Measurements from ENCODE around the gene ZBTB7C. TPM values are rescaled to one million over a fixed set of nuclear protein-coding genes. Genes with fewer than 3 reads are reported as not detected.

ZBTB7C gene
- total RNA-seq, 1 donor from 2014 or later = 14.2 TPM

GRCh38 chr18:48197819-48198218 is 211.4 kb downstream of the ZBTB7C start:
- no peak for DNase-seq (ENCODE audit: low spot score)

- DNase-seq (ENCODE audit: low spot score) = no peak
These were observed 213.4 kb downstream of the ZBTB7C start for GRCh38 chr18:48195787-48196186.

GRCh38 chr18:48194591-48195181 is 214.5 kb downstream of the ZBTB7C start:
- DNase-seq (ENCODE audit: low spot score) = no peak

GRCh38 chr18:48193521-48194492 is 215.4 kb downstream of the ZBTB7C start:
- no peak for DNase-seq (ENCODE audit: low spot score)

GRCh38 chr18:48192542-48192941 is 216.6 kb downstream of the ZBTB7C start:
- DNase-seq (ENCODE audit: low spot score) = no peak

GRCh38 chr18:48191494-48191893 is 217.7 kb downstream of the ZBTB7C start:
- DNase-seq (ENCODE audit: low spot score) = no peak

- no peak for DNase-seq (ENCODE audit: low spot score)
These were observed 218.2 kb downstream of the ZBTB7C start for GRCh38 chr18:48190994-48191393.

- no peak for DNase-seq (ENCODE audit: low spot score)
These were observed 220.6 kb downstream of the ZBTB7C start for GRCh38 chr18:48188609-48189008.

GRCh38 chr18:48186861-48187260 is 222.3 kb downstream of the ZBTB7C start:
- DNase-seq (ENCODE audit: low spot score) = no peak

GRCh38 chr18:48186131-48186766 is 222.9 kb downstream of the ZBTB7C start:
- DNase-seq (ENCODE audit: low spot score) = no peak

- no peak for DNase-seq (ENCODE audit: low spot score)
These were observed 225.1 kb downstream of the ZBTB7C start for GRCh38 chr18:48184118-48184517.

- no peak for DNase-seq (ENCODE audit: low spot score)
These were observed 225.6 kb downstream of the ZBTB7C start for GRCh38 chr18:48183613-48184012.

- DNase-seq (ENCODE audit: low spot score) = no peak
These were observed 226.4 kb downstream of the ZBTB7C start for GRCh38 chr18:48182779-48183178.

GRCh38 chr18:48181857-48182256 is 227.3 kb downstream of the ZBTB7C start:
- DNase-seq (ENCODE audit: low spot score) = no peak

- DNase-seq (ENCODE audit: low spot score) = no peak
These were observed 227.9 kb downstream of the ZBTB7C start for GRCh38 chr18:48181087-48181823.

GRCh38 chr18:48179666-48180065 is 229.5 kb downstream of the ZBTB7C start:
- DNase-seq (ENCODE audit: low spot score) = no peak

- no peak for DNase-seq (ENCODE audit: low spot score)
These were observed 230.2 kb downstream of the ZBTB7C start for GRCh38 chr18:48179001-48179400.

- no peak for DNase-seq (ENCODE audit: low spot score)
These were observed 232.3 kb downstream of the ZBTB7C start for GRCh38 chr18:48176909-48177308.

GRCh38 chr18:48173557-48173956 is 235.6 kb downstream of the ZBTB7C start:
- no peak for DNase-seq (ENCODE audit: low spot score)

GRCh38 chr18:48172226-48173006 is 236.8 kb downstream of the ZBTB7C start:
- DNase-seq (ENCODE audit: low spot score) = peak; percentile 67
